GM18909 (cell line): Measurements from ENCODE around the gene SORBS2.

ENCODE experiments used
- ATAC-seq: cut with Tn5 transposase; IDR thresholded peaks from one replicate; pipeline ENCODE4 v1.9.1; 2021; ENCODE audit warnings: mild to moderate bottlenecking; ENCODE audit not compliant: unreplicated experiment, poor library complexity

The SORBS2 gene

GRCh38 chr4:185600801-185601434 lies 211.1 kb downstream of the SORBS2 start:
- ATAC-seq = no peak

- no peak for ATAC-seq
Observed at GRCh38 chr4:185599553-185600243, 212.3 kb downstream of the SORBS2 start.

GRCh38 chr4:185598846-185599552 lies 213.0 kb downstream of the SORBS2 start:
- ATAC-seq = no peak

GRCh38 chr4:185597532-185598188 lies 214.3 kb downstream of the SORBS2 start:
- ATAC-seq = peak; percentile 71

GRCh38 chr4:185592845-185593488 lies 219.0 kb downstream of the SORBS2 start:
- no peak for ATAC-seq

- ATAC-seq = no peak
Observed at GRCh38 chr4:185592438-185592837, 219.6 kb downstream of the SORBS2 start.

- no peak for ATAC-seq
Observed at GRCh38 chr4:185591679-185592141, 220.3 kb downstream of the SORBS2 start.

GRCh38 chr4:185590982-185591381 lies 221.0 kb downstream of the SORBS2 start:
- ATAC-seq = no peak

GRCh38 chr4:185589067-185589836 lies 222.7 kb downstream of the SORBS2 start:
- ATAC-seq = no peak

GRCh38 chr4:185587427-185588161 lies 224.4 kb downstream of the SORBS2 start:
- ATAC-seq = peak; percentile 99

GRCh38 chr4:185587030-185587426 lies 225.0 kb downstream of the SORBS2 start:
- ATAC-seq = no peak

- ATAC-seq = no peak
Observed at GRCh38 chr4:185585211-185585610, 226.8 kb downstream of the SORBS2 start.

GRCh38 chr4:185583813-185584212 lies 228.2 kb downstream of the SORBS2 start:
- ATAC-seq = no peak

- no peak for ATAC-seq
Observed at GRCh38 chr4:185582651-185583400, 229.2 kb downstream of the SORBS2 start.

GRCh38 chr4:185580699-185581098 lies 231.3 kb downstream of the SORBS2 start:
- no peak for ATAC-seq

GRCh38 chr4:185578284-185578683 lies 233.7 kb downstream of the SORBS2 start:
- no peak for ATAC-seq

- no peak for ATAC-seq
Observed at GRCh38 chr4:185576962-185577950, 234.7 kb downstream of the SORBS2 start.
